HFF-Myc (cell line): Measurements from ENCODE around the gene AREL1.

ENCODE experiments used
- DNase-seq: peaks from one replicate; pipeline ENCODE4 v3.0.0-alpha.2; 2011; ENCODE audit warnings: low read depth; ENCODE audit errors: extremely low read depth
- H3K4me3 ChIP-seq: replicated peaks from 2 replicates; pipeline ENCODE4 v1.5.1; 2011; ENCODE audit warnings: low read depth, mild to moderate bottlenecking, control low read depth, low read length
- CTCF ChIP-seq: IDR thresholded peaks from 2 replicates; pipeline ENCODE4 v1.5.1; 2012; ENCODE audit warnings: mild to moderate bottlenecking, low read depth, low read length, control low read depth; ENCODE audit errors: missing control alignments

Gene AREL1

GRCh38 chr14:74664717-74665116 is 48.2 kb downstream of the AREL1 start:
- no peak for TF ChIP-seq CTCF
- no peak for DNase-seq
- no peak overlapping the region for H3K4me3 ChIP-seq

- no peak for DNase-seq
- no peak overlapping the region for H3K4me3 ChIP-seq
- no peak for TF ChIP-seq CTCF
These were observed 49.0 kb downstream of the AREL1 start for GRCh38 chr14:74663884-74664283.

- TF ChIP-seq CTCF = no peak
- DNase-seq = no peak
- no peak overlapping the region for H3K4me3 ChIP-seq
These were observed 51.0 kb downstream of the AREL1 start for GRCh38 chr14:74661726-74662450.

DNA sequence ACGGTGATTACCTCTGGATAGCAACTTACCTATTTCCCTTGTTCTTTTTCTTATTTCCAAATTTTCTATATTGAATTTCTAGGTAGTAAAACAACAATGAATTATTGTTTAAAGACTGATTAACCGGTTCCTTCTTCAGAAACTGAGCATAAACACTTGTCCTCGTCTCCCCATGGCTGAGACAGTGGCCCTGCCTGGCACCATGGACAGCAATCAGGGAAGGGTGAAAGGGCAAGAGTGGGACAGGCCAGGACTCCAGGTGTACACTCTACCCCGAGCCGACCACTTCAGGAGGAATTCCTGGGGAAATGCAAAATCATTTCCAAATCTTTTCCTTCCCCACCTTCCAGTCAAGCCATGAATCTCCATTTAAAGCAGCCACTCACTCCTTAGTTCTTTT is 52.0 kb downstream of the AREL1 start:
- no peak for DNase-seq
- TF ChIP-seq CTCF = no peak
- H3K4me3 ChIP-seq = no peak overlapping the region

- no peak overlapping the region for H3K4me3 ChIP-seq
- DNase-seq = no peak
- no peak for TF ChIP-seq CTCF
These were observed 52.7 kb downstream of the AREL1 start for GRCh38 chr14:74660167-74660566.

GRCh38 chr14:74658535-74659131 is 54.2 kb downstream of the AREL1 start:
- TF ChIP-seq CTCF = no peak
- no peak overlapping the region for H3K4me3 ChIP-seq
- DNase-seq = no peak

- TF ChIP-seq CTCF = no peak
- no peak for DNase-seq
These were observed 55.9 kb downstream of the AREL1 start for GRCh38 chr14:74656964-74657363.

More at GRCh38 chr14:74656964-74657363, 55.9 kb downstream of the AREL1 start:
- no peak overlapping the region for H3K4me3 ChIP-seq
